Measurements from ENCODE around the gene CCDC184. TPM values are rescaled to one million over a fixed set of nuclear protein-coding genes. Genes with fewer than 3 reads are reported as not detected.
"Not testable (repeated sequence)": the region's sequence is repeated elsewhere in the genome, so short reads cannot be mapped to it uniquely, and the experiment has no call there.

Gene CCDC184
- total and polyA plus RNA-seq, 4 donors, result 0.07 to 0.13 (median 0.08) TPM; not detected in 1

DNA sequence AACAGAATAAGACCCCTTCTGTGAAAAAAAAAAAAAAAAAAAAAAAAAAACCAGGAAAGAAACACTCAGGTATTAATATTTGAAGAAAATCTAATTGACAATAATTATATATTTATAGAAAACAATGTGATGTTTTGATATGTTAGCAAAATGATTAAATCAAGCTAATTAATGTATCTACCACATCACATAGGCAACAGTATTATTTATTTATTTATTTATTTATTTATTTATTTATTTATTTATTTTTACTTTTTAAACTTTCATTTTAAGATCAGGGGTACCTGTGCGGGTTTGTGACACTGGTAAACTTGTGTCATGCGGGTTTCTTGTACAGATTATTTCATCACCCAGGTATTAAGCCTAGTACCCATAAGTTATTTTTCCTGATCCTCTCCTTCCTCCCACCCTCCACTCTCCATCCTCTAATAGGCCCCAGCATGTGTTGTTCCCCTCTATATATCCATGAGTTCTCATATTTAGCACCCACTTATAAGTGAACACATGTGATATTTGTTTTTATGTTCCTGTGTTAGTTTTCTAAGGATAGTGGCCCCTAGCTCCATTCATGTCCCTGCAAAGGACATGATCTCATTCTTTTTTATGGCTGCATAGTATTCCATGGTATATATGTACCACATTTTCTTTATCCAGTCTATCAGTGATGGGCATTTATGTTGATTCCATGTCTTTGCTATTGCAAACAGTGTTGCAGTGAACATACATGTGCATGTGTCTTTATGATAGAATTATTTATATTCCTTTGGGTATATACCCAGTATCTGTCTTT, 47.9 kb downstream of the CCDC184 start:
- not testable (repeated sequence) for H3K9me3 ChIP-seq (ENCODE audit: control insufficient read depth in 4 of 4, low read length in 3 of 4); H3K4me1 ChIP-seq (ENCODE audit: control insufficient read depth in 4 of 4, insufficient read depth in 4 of 4, low read length in 3 of 4); H3K27ac ChIP-seq (ENCODE audit: low read depth in 1 of 2, low read length in 2 of 2); H3K27me3 ChIP-seq (ENCODE audit: control insufficient read depth in 4 of 4, insufficient read depth in 4 of 4, low read length in 3 of 4); H3K4me3 ChIP-seq (ENCODE audit: low read depth in 1 of 3, low read length in 3 of 3); DNase-seq (ENCODE audit: low spot score); H3K9ac ChIP-seq (ENCODE audit: low read depth in 1 of 2, low read length in 2 of 2); H3K36me3 ChIP-seq (ENCODE audit: control insufficient read depth in 4 of 4, insufficient read depth in 3 of 4, low read depth in 1 of 4, low read length in 3 of 4)
- WGBS, result 90% methylated on average over 2 of the region's 2 CpGs

Other genes with a start within 250 kb of the CCDC184 start
- gene TMEM106C, start 220.0 kb upstream of the CCDC184 start, total RNA-seq, result 10 to 100 TPM; 18.8 to 57.8 TPM
- 10 to 100 TPM; 16.2 to 31.5 TPM for gene TMEM106C, start 220.0 kb upstream of the CCDC184 start, polyA plus RNA-seq
- gene COL2A1, start 179.2 kb upstream of the CCDC184 start, total RNA-seq, result 100 to 1,000 TPM in 1 of 2 donors, not detected in 1; 321 TPM
- gene COL2A1, start 179.2 kb upstream of the CCDC184 start, polyA plus RNA-seq, result not detected
- gene SENP1, start 77.6 kb upstream of the CCDC184 start, total RNA-seq, result 10 to 100 TPM in 1 of 2 donors, 1 to 10 TPM in 1; 6.4 to 11.7 TPM
- 1 to 10 TPM; 1.4 to 2.1 TPM for gene SENP1, start 77.6 kb upstream of the CCDC184 start, polyA plus RNA-seq
- 10 to 100 TPM in 1 of 2 donors, 1 to 10 TPM in 1; 6.4 to 23.9 TPM for gene PFKM, start 64.3 kb upstream of the CCDC184 start, total RNA-seq
- 1 to 10 TPM; 4.5 to 5.2 TPM for gene PFKM, start 64.3 kb upstream of the CCDC184 start, polyA plus RNA-seq
- 10 to 100 TPM; 17.0 to 17.7 TPM for gene ASB8, start 26.1 kb upstream of the CCDC184 start, total RNA-seq
- 10 to 100 TPM; 18.6 to 23.5 TPM for gene ASB8, start 26.1 kb upstream of the CCDC184 start, polyA plus RNA-seq
- gene OR10AD1, start 19.6 kb downstream of the CCDC184 start, total RNA-seq, result not detected
- not detected for gene OR10AD1, start 19.6 kb downstream of the CCDC184 start, polyA plus RNA-seq
- gene ZNF641, start 167.3 kb downstream of the CCDC184 start, total RNA-seq, result 10 to 100 TPM in 1 of 2 donors, 1 to 10 TPM in 1; 8.1 to 15.8 TPM
- gene ZNF641, start 167.3 kb downstream of the CCDC184 start, polyA plus RNA-seq, result 1 to 10 TPM; 3.0 to 4.2 TPM

All from liver (tissue), 9 donors.